Liver (tissue), 9 donors: Measurements from ENCODE around the gene SOX15. TPM values are rescaled to one million over a fixed set of nuclear protein-coding genes. Genes with fewer than 3 reads are reported as not detected.

Source experiments
- DNase-seq: peaks from one replicate; pipeline ENCODE4 v3.0.0-alpha.2; 2017; ENCODE audit warnings: low spot score
- H3K27ac ChIP-seq, 2 donors: one replicate each; pipeline ENCODE4 v1.7.0; 2013; ENCODE audit warnings: inconsistent platforms in 2 of 2, low read length in 2 of 2, control low read depth in 1 of 2, low read depth in 1 of 2, mild to moderate bottlenecking in 1 of 2
- H3K27me3 ChIP-seq, 4 donors: one replicate each; pipeline versions ENCODE4 v1.6.1 to v1.7.0; 2013; ENCODE audit warnings: low read length in 3 of 4, inconsistent platforms in 1 of 4, mild to moderate bottlenecking in 1 of 4, moderate library complexity in 1 of 4; ENCODE audit not compliant: control insufficient read depth in 4 of 4, insufficient read depth in 4 of 4
- H3K36me3 ChIP-seq, 4 donors: one replicate each; pipeline versions ENCODE4 v1.6.1 to v1.7.0; 2013; ENCODE audit warnings: low read length in 3 of 4, mild to moderate bottlenecking in 3 of 4, low read depth in 1 of 4, moderate library complexity in 1 of 4; ENCODE audit not compliant: control insufficient read depth in 4 of 4, insufficient read depth in 3 of 4
- H3K4me1 ChIP-seq, 4 donors: one replicate each; pipeline versions ENCODE4 v1.6.1 to v1.7.0; 2013; ENCODE audit warnings: low read length in 3 of 4, mild to moderate bottlenecking in 3 of 4, moderate library complexity in 1 of 4; ENCODE audit not compliant: control insufficient read depth in 4 of 4, insufficient read depth in 4 of 4
- H3K4me3 ChIP-seq, 3 donors: one replicate each; pipeline versions ENCODE4 v1.6.1 to v1.7.0; 2013; ENCODE audit warnings: low read length in 3 of 3, control low read depth in 1 of 3, low read depth in 1 of 3, mild to moderate bottlenecking in 1 of 3
- H3K9ac ChIP-seq, 2 donors: one replicate each; pipeline ENCODE4 v1.7.0; 2013; ENCODE audit warnings: low read length in 2 of 2, mild to moderate bottlenecking in 2 of 2, moderate library complexity in 2 of 2, control low read depth in 1 of 2, low read depth in 1 of 2
- H3K9me3 ChIP-seq, 4 donors: one replicate each; pipeline versions ENCODE4 v1.6.1 to v1.7.0; 2013; ENCODE audit warnings: low read length in 3 of 4; ENCODE audit not compliant: control insufficient read depth in 4 of 4
- EGR1 ChIP-seq, 2 donors: IDR thresholded peaks; 2 replicates each; pipeline ENCODE4 v1.6.1; 2016 to 2018; ENCODE audit warnings: antibody characterized with exemption in 2 of 2, low read depth in 2 of 2
- FOXA1 ChIP-seq: IDR thresholded peaks from 2 replicates; pipeline ENCODE4 v1.6.1; 2016; ENCODE audit warnings: antibody characterized with exemption
- FOXA2 ChIP-seq: IDR thresholded peaks from 2 replicates; pipeline ENCODE4 v1.6.1; 2016; ENCODE audit warnings: antibody characterized with exemption
- GABPA ChIP-seq, 2 donors: IDR thresholded peaks in 1 of 2; conservative IDR thresholded peaks in 1 of 2; 2 replicates each; pipeline ENCODE4 v1.6.1; 2016; ENCODE audit warnings: antibody characterized with exemption in 2 of 2, mild to moderate bottlenecking in 1 of 2, moderate library complexity in 1 of 2
- HNF4G ChIP-seq: IDR thresholded peaks from 2 replicates; pipeline ENCODE4 v1.6.1; 2016; ENCODE audit warnings: antibody characterized with exemption
- JUND ChIP-seq, 2 donors: IDR thresholded peaks; 2 replicates each; pipeline ENCODE4 v1.6.1; 2016; ENCODE audit warnings: antibody characterized with exemption in 2 of 2
- NR2F2 ChIP-seq: IDR thresholded peaks from 2 replicates; pipeline ENCODE4 v1.6.1; 2016; ENCODE audit warnings: antibody characterized with exemption
- RAD21 ChIP-seq, 2 donors: IDR thresholded peaks; 2 replicates each; pipeline ENCODE4 v1.6.1; 2016; ENCODE audit warnings: antibody characterized with exemption in 2 of 2, mild to moderate bottlenecking in 2 of 2
- RXRA ChIP-seq, 2 donors: IDR thresholded peaks; 2 replicates each; pipeline ENCODE4 v1.6.1; 2017 to 2018; ENCODE audit warnings: antibody characterized with exemption in 2 of 2, mild to moderate bottlenecking in 1 of 2
- SP1 ChIP-seq: IDR thresholded peaks from 2 replicates; pipeline ENCODE4 v1.6.1; 2018; ENCODE audit warnings: antibody characterized with exemption, mild to moderate bottlenecking
- YY1 ChIP-seq: IDR thresholded peaks from 2 replicates; pipeline ENCODE4 v1.6.1; 2016; ENCODE audit warnings: antibody characterized with exemption, mild to moderate bottlenecking
- ZBTB33 ChIP-seq: IDR thresholded peaks from 2 replicates; pipeline ENCODE4 v1.6.1; 2016; ENCODE audit warnings: antibody characterized with exemption
- WGBS: extraction: QIAGEN DNeasy Blood & Tissue Kit; methylation state at CpG from one replicate; pipeline ENCODE4 v1.1.7; 2013; 5-methylcytosine and 5-hydroxymethylcytosine counted together
- polyA plus RNA-seq, 2 donors: library from polyadenylated mRNA; stranded (reverse) in 1 of 2; unstranded in 1 of 2; fragments of 200-250 nt in 1 of 2; fragments of >200 nt in 1 of 2; fragmentation: Nextera tagmentation in 1 of 2; extraction: Ambion mirVana in 1 of 2; gene quantifications; one replicate each; pipeline versions ENCODE4 v1.2.1 to v1.2.3, GENCODE V29; 2013 to 2015
- total RNA-seq, 2 donors: library from RNA; depleted of rRNA; stranded (reverse); fragments of >200 nt; gene quantifications; one replicate each; pipeline ENCODE4 v1.2.3, GENCODE V29; 2014
- TF ChIP-seq, protein P1 (sequence below): IDR thresholded peaks from 2 replicates; pipeline ENCODE4 v1.6.1; 2016; ENCODE audit warnings: antibody characterized with exemption, mild to moderate bottlenecking
- TF ChIP-seq, protein P2 (sequence below): fragments of 150-350 bp; IDR thresholded peaks from 2 replicates; pipeline ENCODE4 v1.5.1; 2017; ENCODE audit warnings: improper control_type of control experiment, low read depth, low read length; ENCODE audit not compliant: missing input control
- TF ChIP-seq, protein P3 (sequence below): IDR thresholded peaks from 2 replicates; pipeline ENCODE4 v1.6.1; 2016; ENCODE audit warnings: antibody characterized with exemption
- donor health status: healthy.
- donor health status: healthy.
- donor health status: healthy.
- donor health status: healthy.
- donor health status: healthy.

The SOX15 gene
- total and polyA plus RNA-seq, 4 donors: 0.06 to 0.33 (median 0.17) TPM; not detected in 1

DNA sequence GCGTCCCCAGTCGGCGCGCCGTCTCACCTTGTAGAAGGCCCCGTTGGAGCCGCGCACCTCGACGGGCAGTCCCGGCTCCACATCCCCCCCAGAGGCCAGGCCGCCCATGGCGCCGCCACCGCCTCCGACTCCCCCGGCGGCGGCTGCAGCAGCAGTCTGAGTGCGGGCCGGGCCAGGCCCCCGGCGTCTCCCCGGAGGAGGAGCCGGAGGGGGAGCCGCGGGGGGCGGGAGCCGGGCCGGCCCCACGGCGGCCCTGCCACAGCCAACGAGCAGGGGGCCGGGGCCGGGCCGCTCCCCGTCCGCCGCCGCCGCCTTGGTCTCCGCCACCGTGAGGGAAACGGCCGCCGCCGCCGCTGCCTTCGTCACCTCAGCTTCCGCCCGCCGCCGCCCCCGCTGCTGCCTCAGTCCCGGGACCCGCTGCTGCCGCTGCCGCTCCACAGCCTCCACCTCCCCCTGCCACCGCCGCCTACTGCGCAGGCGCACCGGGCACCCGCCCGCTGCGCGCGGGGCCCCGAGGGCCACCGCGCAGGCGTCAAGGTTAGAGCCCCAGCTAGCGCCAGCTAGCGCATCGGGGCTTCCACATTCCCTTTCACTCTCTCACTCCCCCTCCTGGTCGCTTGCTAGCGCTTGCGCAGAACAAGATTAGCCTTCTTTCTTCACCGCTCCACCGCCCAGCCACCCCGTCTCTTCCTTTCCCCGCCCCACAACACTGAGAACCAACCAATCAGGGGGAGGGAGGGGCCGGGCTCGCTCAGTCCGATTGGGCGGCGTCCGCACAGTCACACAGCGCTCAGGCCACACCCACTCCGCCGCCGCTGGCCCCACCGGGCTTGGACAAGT lies 24.8 kb upstream of the SOX15 start, which contains the start of gene FXR2:
Gene FXR2, minus strand, starts transcription at position 473 of the 840 bp plus-strand sequence. Its CDS starts 365 bp downstream, at position 108.
- Histone ChIP-seq H3K27ac (peak within 1 kb of the TSS; percentile 89 to 91), H3K9ac (peak within 1 kb of the TSS; percentile 79 to 90)
- TF ChIP-seq RAD21 (IDR thresholded peaks at IDR 0.05): peak; percentile 44 to 55
- peak; percentile 92 for TF ChIP-seq SP1
- peak; percentile 33 to 57 for TF ChIP-seq JUND (IDR thresholded peaks at IDR 0.05)
- TF ChIP-seq GABPA (IDR thresholded peaks at IDR 0.05 in 1 of 2, conservative IDR thresholded peaks at IDR 0.05 in 1 of 2): peak in 1 of 2 donors; percentile 70
- TF ChIP-seq, protein P1, sequence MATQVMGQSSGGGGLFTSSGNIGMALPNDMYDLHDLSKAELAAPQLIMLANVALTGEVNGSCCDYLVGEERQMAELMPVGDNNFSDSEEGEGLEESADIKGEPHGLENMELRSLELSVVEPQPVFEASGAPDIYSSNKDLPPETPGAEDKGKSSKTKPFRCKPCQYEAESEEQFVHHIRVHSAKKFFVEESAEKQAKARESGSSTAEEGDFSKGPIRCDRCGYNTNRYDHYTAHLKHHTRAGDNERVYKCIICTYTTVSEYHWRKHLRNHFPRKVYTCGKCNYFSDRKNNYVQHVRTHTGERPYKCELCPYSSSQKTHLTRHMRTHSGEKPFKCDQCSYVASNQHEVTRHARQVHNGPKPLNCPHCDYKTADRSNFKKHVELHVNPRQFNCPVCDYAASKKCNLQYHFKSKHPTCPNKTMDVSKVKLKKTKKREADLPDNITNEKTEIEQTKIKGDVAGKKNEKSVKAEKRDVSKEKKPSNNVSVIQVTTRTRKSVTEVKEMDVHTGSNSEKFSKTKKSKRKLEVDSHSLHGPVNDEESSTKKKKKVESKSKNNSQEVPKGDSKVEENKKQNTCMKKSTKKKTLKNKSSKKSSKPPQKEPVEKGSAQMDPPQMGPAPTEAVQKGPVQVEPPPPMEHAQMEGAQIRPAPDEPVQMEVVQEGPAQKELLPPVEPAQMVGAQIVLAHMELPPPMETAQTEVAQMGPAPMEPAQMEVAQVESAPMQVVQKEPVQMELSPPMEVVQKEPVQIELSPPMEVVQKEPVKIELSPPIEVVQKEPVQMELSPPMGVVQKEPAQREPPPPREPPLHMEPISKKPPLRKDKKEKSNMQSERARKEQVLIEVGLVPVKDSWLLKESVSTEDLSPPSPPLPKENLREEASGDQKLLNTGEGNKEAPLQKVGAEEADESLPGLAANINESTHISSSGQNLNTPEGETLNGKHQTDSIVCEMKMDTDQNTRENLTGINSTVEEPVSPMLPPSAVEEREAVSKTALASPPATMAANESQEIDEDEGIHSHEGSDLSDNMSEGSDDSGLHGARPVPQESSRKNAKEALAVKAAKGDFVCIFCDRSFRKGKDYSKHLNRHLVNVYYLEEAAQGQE: no peak
- TF ChIP-seq, protein P2, sequence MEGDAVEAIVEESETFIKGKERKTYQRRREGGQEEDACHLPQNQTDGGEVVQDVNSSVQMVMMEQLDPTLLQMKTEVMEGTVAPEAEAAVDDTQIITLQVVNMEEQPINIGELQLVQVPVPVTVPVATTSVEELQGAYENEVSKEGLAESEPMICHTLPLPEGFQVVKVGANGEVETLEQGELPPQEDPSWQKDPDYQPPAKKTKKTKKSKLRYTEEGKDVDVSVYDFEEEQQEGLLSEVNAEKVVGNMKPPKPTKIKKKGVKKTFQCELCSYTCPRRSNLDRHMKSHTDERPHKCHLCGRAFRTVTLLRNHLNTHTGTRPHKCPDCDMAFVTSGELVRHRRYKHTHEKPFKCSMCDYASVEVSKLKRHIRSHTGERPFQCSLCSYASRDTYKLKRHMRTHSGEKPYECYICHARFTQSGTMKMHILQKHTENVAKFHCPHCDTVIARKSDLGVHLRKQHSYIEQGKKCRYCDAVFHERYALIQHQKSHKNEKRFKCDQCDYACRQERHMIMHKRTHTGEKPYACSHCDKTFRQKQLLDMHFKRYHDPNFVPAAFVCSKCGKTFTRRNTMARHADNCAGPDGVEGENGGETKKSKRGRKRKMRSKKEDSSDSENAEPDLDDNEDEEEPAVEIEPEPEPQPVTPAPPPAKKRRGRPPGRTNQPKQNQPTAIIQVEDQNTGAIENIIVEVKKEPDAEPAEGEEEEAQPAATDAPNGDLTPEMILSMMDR: peak; percentile 80
- TF ChIP-seq EGR1 (IDR thresholded peaks at IDR 0.05; ENCODE audit: low read depth in 2 of 2): peak in 1 of 2 donors; percentile 36
- TF ChIP-seq NR2F2: no peak
- no peak for TF ChIP-seq RXRA (IDR thresholded peaks at IDR 0.05)
- peak; percentile 13 for TF ChIP-seq FOXA2
- no peak for TF ChIP-seq FOXA1

DNA sequence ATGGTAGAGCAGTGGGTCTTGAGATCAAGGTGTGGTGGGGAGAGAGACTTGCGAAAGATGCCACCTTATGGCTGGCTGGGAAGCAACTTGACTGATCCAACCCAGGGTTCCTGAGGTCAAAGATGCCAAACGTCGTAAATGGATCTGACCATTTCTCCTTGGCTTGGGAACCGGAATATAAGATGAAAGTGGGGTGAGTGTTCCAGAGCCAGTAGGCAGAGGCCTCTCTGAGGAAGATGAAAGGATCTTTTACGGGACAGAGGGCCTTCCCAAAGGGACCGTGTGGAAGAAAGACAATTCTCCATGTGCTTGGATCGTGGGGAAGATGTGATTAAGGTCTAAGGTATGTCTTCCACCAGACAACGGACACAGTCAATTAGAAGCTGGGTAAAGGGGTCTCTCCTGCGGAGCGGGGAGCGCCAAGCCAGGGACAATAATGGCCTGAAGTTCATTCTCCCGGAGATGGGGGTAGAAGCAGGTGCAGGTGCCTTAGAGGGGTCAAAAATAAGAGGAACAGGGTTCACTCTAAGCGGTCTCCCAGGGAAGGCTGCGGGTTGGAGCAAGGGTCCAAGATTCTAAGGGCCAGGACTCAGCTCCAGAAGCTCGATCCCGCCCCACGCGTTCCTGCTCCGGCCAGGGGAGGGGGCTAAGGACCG lies 24.0 kb upstream of the SOX15 start:
- Histone ChIP-seq H3K36me3 (no peaks in the 10 kb centered on the region), H3K9ac (peak overlapping the region; percentile 77 to 90), H3K27ac (peak overlapping the region; percentile 89 to 91), H3K9me3 (no peaks in the 10 kb centered on the region), H3K27me3 (no peaks in the 10 kb centered on the region), H3K4me3 (peak overlapping the region; percentile 49 to 90 (median 82)), H3K4me1 (peaks cover 4 to 40% (median 29%) of the 10 kb centered on the region in 4 donors)
- DNase-seq: no peak
- WGBS: 5% methylated on average over 20 of the region's 20 CpGs
- TF ChIP-seq GABPA (IDR thresholded peaks at IDR 0.05 in 1 of 2, conservative IDR thresholded peaks at IDR 0.05 in 1 of 2) (no peak), SP1 (no peak), JUND (IDR thresholded peaks at IDR 0.05) (no peak), HNF4G (no peak), YY1 (no peak), ZBTB33 (no peak)
- TF ChIP-seq, protein P2: no peak
- TF ChIP-seq, protein P1: no peak
- TF ChIP-seq, protein P3, sequence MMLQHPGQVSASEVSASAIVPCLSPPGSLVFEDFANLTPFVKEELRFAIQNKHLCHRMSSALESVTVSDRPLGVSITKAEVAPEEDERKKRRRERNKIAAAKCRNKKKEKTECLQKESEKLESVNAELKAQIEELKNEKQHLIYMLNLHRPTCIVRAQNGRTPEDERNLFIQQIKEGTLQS: no peak

More for the DNA sequence above, 24.8 kb upstream of the SOX15 start, which contains the start of gene FXR2:
- H3K27me3 ChIP-seq: no peaks in the 10 kb centered on the region
- WGBS: under 1% methylated on average over 93 of the region's 93 CpGs
- no peaks in the 10 kb centered on the region for H3K36me3 ChIP-seq
- no peaks in the 10 kb centered on the region for H3K9me3 ChIP-seq
- peak within 1 kb of the TSS; percentile 49 to 90 (median 82) for H3K4me3 ChIP-seq
- peak; percentile 99 for DNase-seq
- peaks cover 4 to 37% (median 26%) of the 10 kb centered on the region in 4 donors for H3K4me1 ChIP-seq
